ENCODE data around the gene DIP2C.
A peak's percentile ranks its signal among the peaks of the same experiment; 100 is the strongest.
"Not testable (repeated sequence)": the region's sequence is repeated elsewhere in the genome, so short reads cannot be mapped to it uniquely, and the experiment has no call there.

DIP2C gene

GRCh38 chr10:458421-458851, 231.0 kb downstream of the DIP2C start:
- peaks cover 31% of the 10 kb centered on the region for H3K27me3 Mint-ChIP-seq
- H3K4me3 Mint-ChIP-seq: no peak overlapping the region
- CTCF ChIA-PET: no interaction called here
- H3K4me1 Mint-ChIP-seq: peaks cover 18% of the 10 kb centered on the region
- DNase-seq: no peak
- H3K9me3 Mint-ChIP-seq: no peaks in the 10 kb centered on the region
- peaks cover 1% of the 10 kb centered on the region for H3K36me3 Mint-ChIP-seq
- H3K27ac Mint-ChIP-seq: no peak overlapping the region

DNA sequence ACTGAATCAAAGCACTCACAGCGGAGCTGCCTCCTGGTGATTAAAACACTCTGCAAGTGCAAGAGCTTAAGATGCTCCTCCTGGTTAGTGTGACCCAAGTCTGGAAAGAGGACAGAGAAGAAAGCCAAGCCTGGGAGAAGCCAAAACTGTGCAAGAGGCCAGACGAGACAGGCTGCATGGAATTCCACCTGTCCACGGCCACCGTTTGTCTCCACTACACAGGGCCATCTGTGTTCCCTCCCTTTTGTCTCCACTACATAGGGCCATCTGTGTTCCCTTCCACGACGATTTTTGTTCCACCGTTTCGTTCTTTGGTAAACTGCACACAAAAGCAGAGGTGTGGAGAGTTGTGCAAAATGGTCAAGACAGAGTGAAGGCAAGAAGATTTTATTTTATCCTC, 233.0 kb downstream of the DIP2C start:
- Mint-ChIP-seq H3K4me3 (no peak overlapping the region), H3K36me3 (peaks cover 1% of the 10 kb centered on the region), H3K27me3 (peaks cover 32% of the 10 kb centered on the region), H3K4me1 (peaks cover 36% of the 10 kb centered on the region), H3K9me3 (no peaks in the 10 kb centered on the region), H3K27ac (no peak overlapping the region)
- no peak for DNase-seq
- CTCF ChIA-PET: no interaction called here

GRCh38 chr10:454860-455259, 234.6 kb downstream of the DIP2C start:
- peaks cover 52% of the 10 kb centered on the region for H3K4me1 Mint-ChIP-seq
- peak overlapping the region; percentile 51 for H3K27ac Mint-ChIP-seq

GRCh38 chr10:453647-454046, 235.8 kb downstream of the DIP2C start:
- peak overlapping the region; percentile 11 for H3K27ac Mint-ChIP-seq
- no peak overlapping the region for H3K4me3 Mint-ChIP-seq
- peaks cover 60% of the 10 kb centered on the region for H3K4me1 Mint-ChIP-seq
- no peak for DNase-seq
- H3K36me3 Mint-ChIP-seq: no peaks in the 10 kb centered on the region
- H3K27me3 Mint-ChIP-seq: peaks cover 22% of the 10 kb centered on the region
- CTCF ChIA-PET: interaction anchor here (0.5 kb wide), 1 partner anchor 269 kb away, joined by 3 read pairs; no protein-coding TSS in a partner anchor
- no peaks in the 10 kb centered on the region for H3K9me3 Mint-ChIP-seq

More at GRCh38 chr10:454860-455259, 234.6 kb downstream of the DIP2C start:
- no peak for DNase-seq
- Mint-ChIP-seq H3K9me3 (no peaks in the 10 kb centered on the region), H3K36me3 (no peaks in the 10 kb centered on the region), H3K27me3 (peaks cover 29% of the 10 kb centered on the region), H3K4me3 (no peak overlapping the region)
- CTCF ChIA-PET: no interaction called here

- H3K4me1 Mint-ChIP-seq: peaks cover 60% of the 10 kb centered on the region
- no peak overlapping the region for H3K4me3 Mint-ChIP-seq
- H3K27ac Mint-ChIP-seq: peak overlapping the region; percentile 11
- no peaks in the 10 kb centered on the region for H3K36me3 Mint-ChIP-seq
- H3K27me3 Mint-ChIP-seq: peaks cover 20% of the 10 kb centered on the region
- CTCF ChIA-PET: no interaction called here
- DNase-seq: no peak
- H3K9me3 Mint-ChIP-seq: no peaks in the 10 kb centered on the region
These were observed 236.7 kb downstream of the DIP2C start for GRCh38 chr10:452512-453426.

GRCh38 chr10:451856-452255, 237.6 kb downstream of the DIP2C start:
- H3K27ac Mint-ChIP-seq: peak overlapping the region; percentile 93
- peaks cover 18% of the 10 kb centered on the region for H3K27me3 Mint-ChIP-seq
- DNase-seq: no peak
- CTCF ChIA-PET: no interaction called here
- H3K4me3 Mint-ChIP-seq: peak overlapping the region; percentile 56
- H3K9me3 Mint-ChIP-seq: peaks cover 2% of the 10 kb centered on the region
- H3K36me3 Mint-ChIP-seq: no peaks in the 10 kb centered on the region
- H3K4me1 Mint-ChIP-seq: peaks cover 60% of the 10 kb centered on the region

DNA sequence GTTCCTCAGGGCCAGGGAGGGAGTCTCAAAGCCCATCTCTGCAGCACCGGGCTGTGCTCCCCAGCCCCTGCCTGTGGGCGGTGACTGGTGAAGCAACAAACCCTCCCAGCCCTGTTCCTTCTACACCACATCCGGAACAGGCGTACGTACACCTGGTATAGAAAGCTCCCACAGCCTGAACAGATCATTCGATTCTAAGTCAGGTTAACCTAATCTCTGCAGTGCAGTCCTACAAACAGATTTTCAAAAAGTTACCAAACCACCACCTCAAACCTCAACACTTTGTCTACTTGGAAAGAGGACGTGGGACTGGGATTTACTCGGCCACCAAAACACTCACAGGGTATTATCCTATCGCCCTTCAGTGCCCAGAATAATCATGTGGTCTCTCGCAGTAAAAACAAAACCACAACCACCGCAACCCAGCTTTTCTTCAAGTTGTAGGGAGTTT, 238.4 kb downstream of the DIP2C start:
- DNase-seq: peak; percentile 84
- Mint-ChIP-seq H3K4me1 (peaks cover 57% of the 10 kb centered on the region), H3K27me3 (peaks cover 15% of the 10 kb centered on the region), H3K27ac (peak overlapping the region; percentile 93), H3K36me3 (no peaks in the 10 kb centered on the region), H3K4me3 (peak overlapping the region; percentile 56), H3K9me3 (peaks cover 6% of the 10 kb centered on the region)
- CTCF ChIA-PET: no interaction called here

DNA sequence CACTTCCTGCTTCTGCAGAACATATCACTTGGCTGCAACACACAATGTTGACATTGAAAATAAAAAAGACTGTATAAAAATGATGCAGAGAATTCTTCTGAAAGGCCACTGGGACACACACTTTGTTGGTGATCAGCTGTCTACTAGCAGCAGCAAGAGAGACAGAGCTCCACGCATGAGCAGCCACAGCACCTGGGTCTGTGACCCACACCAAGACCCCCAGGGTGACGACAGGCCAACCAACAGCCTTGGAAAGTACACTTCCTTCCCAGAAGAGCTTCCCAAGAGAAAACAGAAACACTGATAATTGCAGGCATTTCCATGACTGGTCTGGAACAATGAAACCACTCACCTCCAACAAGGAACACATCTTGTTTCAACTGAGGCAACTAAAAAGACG, 239.0 kb downstream of the DIP2C start:
- CTCF ChIA-PET: interaction anchor here (0.6 kb wide), 1 partner anchor 174 kb away, joined by 3 read pairs; no protein-coding TSS in a partner anchor
- Mint-ChIP-seq H3K36me3 (no peaks in the 10 kb centered on the region), H3K27ac (peak overlapping the region; percentile 93), H3K9me3 (peaks cover 6% of the 10 kb centered on the region), H3K4me3 (peak overlapping the region; percentile 56), H3K27me3 (peaks cover 15% of the 10 kb centered on the region), H3K4me1 (peaks cover 57% of the 10 kb centered on the region)
- no peak for DNase-seq

- not testable (repeated sequence) for H3K4me3 Mint-ChIP-seq, H3K27ac Mint-ChIP-seq, H3K36me3 Mint-ChIP-seq, DNase-seq, H3K9me3 Mint-ChIP-seq
- CTCF ChIA-PET: interaction anchor here (0.7 kb wide), 1 partner anchor 14 kb away, joined by 5 read pairs; no protein-coding TSS in a partner anchor
- H3K4me1 Mint-ChIP-seq: peaks cover 48% of the 10 kb centered on the region
- H3K27me3 Mint-ChIP-seq: peaks cover 24% of the 10 kb centered on the region
These were observed 240.1 kb downstream of the DIP2C start for GRCh38 chr10:449331-449730.

DNA sequence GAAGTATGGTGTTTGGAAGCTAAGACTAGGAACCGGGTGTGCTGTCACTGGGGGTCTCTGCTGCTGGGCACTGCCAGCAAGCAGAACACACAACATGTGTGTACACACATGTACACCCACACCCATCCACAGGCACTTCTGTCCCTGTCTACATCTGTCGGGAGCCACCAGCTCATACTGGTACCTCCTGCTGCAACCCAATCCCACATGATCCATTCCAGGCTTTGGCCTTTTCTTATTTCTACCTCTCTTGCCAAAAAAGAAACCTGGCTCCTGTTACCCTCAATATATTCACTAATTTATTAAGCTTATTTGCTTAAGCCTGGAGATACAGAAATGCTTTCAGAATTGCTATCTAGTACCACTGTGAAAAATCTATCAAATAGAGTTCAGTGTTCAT, 246.0 kb downstream of the DIP2C start:
- H3K4me1 Mint-ChIP-seq: peaks cover 9% of the 10 kb centered on the region
- no peak for DNase-seq
- no peak overlapping the region for H3K4me3 Mint-ChIP-seq
- no peak overlapping the region for H3K27ac Mint-ChIP-seq
- peaks cover 3% of the 10 kb centered on the region for H3K36me3 Mint-ChIP-seq
- CTCF ChIA-PET: no interaction called here
- peaks cover 32% of the 10 kb centered on the region for H3K27me3 Mint-ChIP-seq
- H3K9me3 Mint-ChIP-seq: peaks cover 6% of the 10 kb centered on the region

- H3K27ac Mint-ChIP-seq: no peak overlapping the region
- peaks cover 35% of the 10 kb centered on the region for H3K27me3 Mint-ChIP-seq
- H3K36me3 Mint-ChIP-seq: peaks cover 4% of the 10 kb centered on the region
- CTCF ChIA-PET: no interaction called here
- H3K4me3 Mint-ChIP-seq: no peak overlapping the region
- peaks cover 8% of the 10 kb centered on the region for H3K9me3 Mint-ChIP-seq
- peaks cover 22% of the 10 kb centered on the region for H3K4me1 Mint-ChIP-seq
- DNase-seq: no peak
These were observed 247.3 kb downstream of the DIP2C start for GRCh38 chr10:442209-442608.

DNA sequence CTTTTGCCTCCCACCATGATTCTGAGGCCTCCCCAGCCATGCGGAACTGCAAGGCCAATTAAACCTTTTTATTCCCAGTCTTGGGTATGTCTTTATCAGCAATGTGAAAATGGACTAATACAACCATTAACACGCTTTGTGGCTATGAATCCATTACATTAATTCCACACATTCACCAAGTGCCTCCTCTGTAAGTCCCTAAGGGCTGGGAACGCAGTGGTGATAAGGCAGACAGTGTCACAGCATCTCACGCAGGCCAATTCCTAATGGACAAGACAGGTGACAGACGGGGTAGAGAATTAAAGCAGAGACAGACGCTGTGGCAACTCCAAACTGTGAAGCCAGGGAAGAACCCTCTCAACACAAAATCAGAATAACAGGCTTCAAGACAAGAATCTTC, 247.8 kb downstream of the DIP2C start:
- H3K4me1 Mint-ChIP-seq: peaks cover 26% of the 10 kb centered on the region
- H3K4me3 Mint-ChIP-seq: no peak overlapping the region
- H3K9me3 Mint-ChIP-seq: peaks cover 4% of the 10 kb centered on the region
- H3K36me3 Mint-ChIP-seq: peaks cover 5% of the 10 kb centered on the region
- no peak overlapping the region for H3K27ac Mint-ChIP-seq
- CTCF ChIA-PET: no interaction called here
- peaks cover 41% of the 10 kb centered on the region for H3K27me3 Mint-ChIP-seq
- no peak for DNase-seq

DNA sequence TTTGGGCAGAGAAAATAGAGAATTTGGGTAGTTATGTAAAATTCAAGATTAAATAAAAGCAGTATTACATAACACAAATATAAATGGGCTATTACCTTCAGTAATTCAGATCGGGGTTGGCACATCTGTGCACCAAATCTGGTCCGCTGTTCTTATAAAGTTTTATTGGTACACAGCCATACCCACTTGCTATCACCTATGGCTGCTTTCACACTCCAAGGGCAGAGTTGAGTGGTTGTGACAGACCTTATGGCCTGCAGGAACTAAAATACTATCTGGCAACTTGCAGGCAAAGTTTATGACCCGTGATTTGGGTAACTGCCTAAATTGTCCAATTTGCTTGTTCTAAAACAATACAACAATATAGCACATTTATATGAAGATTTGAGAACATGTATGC, 249.3 kb downstream of the DIP2C start:
- Mint-ChIP-seq H3K36me3 (peaks cover 5% of the 10 kb centered on the region), H3K4me3 (no peak overlapping the region)
- CTCF ChIA-PET: interaction anchor here (1.2 kb wide), 1 partner anchor 12 kb away, joined by 3 read pairs; no protein-coding TSS in a partner anchor

GRCh38 chr10:437698-438490, 251.6 kb downstream of the DIP2C start:
- CTCF ChIA-PET: no interaction called here
- DNase-seq: no peak
- H3K27me3 Mint-ChIP-seq: peaks cover 43% of the 10 kb centered on the region
- no peak overlapping the region for H3K4me3 Mint-ChIP-seq
- H3K4me1 Mint-ChIP-seq: peaks cover 42% of the 10 kb centered on the region
- H3K9me3 Mint-ChIP-seq: peaks cover 2% of the 10 kb centered on the region
- H3K27ac Mint-ChIP-seq: peak overlapping the region; percentile 73
- peaks cover 5% of the 10 kb centered on the region for H3K36me3 Mint-ChIP-seq

More for the DNA sequence above, 249.3 kb downstream of the DIP2C start:
- peaks cover 49% of the 10 kb centered on the region for H3K27me3 Mint-ChIP-seq
- peaks cover 32% of the 10 kb centered on the region for H3K4me1 Mint-ChIP-seq
- no peak for DNase-seq
- peaks cover 2% of the 10 kb centered on the region for H3K9me3 Mint-ChIP-seq
- no peak overlapping the region for H3K27ac Mint-ChIP-seq

Data from activated naive CD4-positive, alpha-beta T cell treated with anti-CD3 and anti-CD28 coated beads, Interleukin-2, amount 10 ng/mL, durations not matched to agents 7 days and 5 days (primary cell).